Limb (tissue), 2 donors: ENCODE measurements around the gene CDH22.

ENCODE experiments used
- DNase-seq, 2 donors: peaks; one replicate each; pipeline ENCODE4 v3.0.0-alpha.2; 2016; ENCODE audit errors: extremely low spot score in 2 of 2

Gene CDH22

GRCh38 chr20:46308258-46309157 is at the start of gene CDH22:
Gene CDH22, minus strand, starts transcription at chr20:46308498. Its CDS starts 57,204 bp downstream, at chr20:46251294.
- peak; percentile 24 to 78 for DNase-seq

- no peak for DNase-seq
Measured at GRCh38 chr20:46357030-46357514, 48.8 kb upstream of the CDH22 start.

GRCh38 chr20:46356195-46357029 is 48.1 kb upstream of the CDH22 start:
- DNase-seq, result no peak

- no peak for DNase-seq
Measured at GRCh38 chr20:46355778-46356177, 47.5 kb upstream of the CDH22 start.

GRCh38 chr20:46354920-46355654 is 46.8 kb upstream of the CDH22 start:
- no peak for DNase-seq

GRCh38 chr20:46354207-46354555 is 45.9 kb upstream of the CDH22 start:
- DNase-seq, result no peak

GRCh38 chr20:46353500-46354206 is 45.4 kb upstream of the CDH22 start:
- DNase-seq, result no peak

- DNase-seq, result no peak
Measured at GRCh38 chr20:46352370-46352938, 44.2 kb upstream of the CDH22 start.

- DNase-seq, result no peak
Measured at GRCh38 chr20:46351357-46352058, 43.2 kb upstream of the CDH22 start.

GRCh38 chr20:46350986-46351267 is 42.6 kb upstream of the CDH22 start:
- no peak for DNase-seq

GRCh38 chr20:46350201-46350985 is 42.1 kb upstream of the CDH22 start:
- no peak for DNase-seq

GRCh38 chr20:46349742-46350056 is 41.4 kb upstream of the CDH22 start:
- DNase-seq, result no peak

GRCh38 chr20:46349035-46349741 is 40.9 kb upstream of the CDH22 start:
- DNase-seq, result peak; percentile 49 to 83

- peak; percentile 19 to 64 for DNase-seq
Measured at GRCh38 chr20:46347841-46348803, 39.8 kb upstream of the CDH22 start.

GRCh38 chr20:46346770-46347169 is 38.5 kb upstream of the CDH22 start:
- no peak for DNase-seq

GRCh38 chr20:46344488-46345162 is 36.3 kb upstream of the CDH22 start:
- DNase-seq, result no peak

- DNase-seq, result no peak
Measured at GRCh38 chr20:46343975-46344357, 35.7 kb upstream of the CDH22 start.
